IMR-90 (cell line): ENCODE results near the gene HSF2BP.

Experiments used
- CEBPB ChIP-seq: IDR thresholded peaks from 2 replicates; pipeline ENCODE4 v1.6.1; 2012; ENCODE audit warnings: low read depth, low read length, improper control_type of control experiment
- CTCF ChIP-seq: conservative IDR thresholded peaks from 2 replicates; pipeline ENCODE4 v1.5.1; 2012; ENCODE audit warnings: mild to moderate bottlenecking, low read depth, low read length, improper control_type of control experiment
- MXI1 ChIP-seq: IDR thresholded peaks from 2 replicates; pipeline ENCODE4 v1.6.1; 2012; ENCODE audit warnings: low read depth, mild to moderate bottlenecking, low read length, moderate library complexity, borderline replicate concordance
- POLR2A ChIP-seq: IDR thresholded peaks from 2 replicates; pipeline ENCODE4 v1.6.1; 2012; ENCODE audit warnings: mild to moderate bottlenecking, low read depth, low read length
- RCOR1 ChIP-seq: IDR thresholded peaks from 2 replicates; pipeline ENCODE4 v1.6.1; 2012; ENCODE audit warnings: mild to moderate bottlenecking, low read length, improper control_type of control experiment; ENCODE audit not compliant: insufficient replicate concordance
- RFX5 ChIP-seq: IDR thresholded peaks from 2 replicates; pipeline ENCODE4 v1.8.0; 2012; ENCODE audit warnings: low read depth, mild to moderate bottlenecking, low read length, moderate library complexity
- USF2 ChIP-seq: fragments of 150-350 bp; IDR thresholded peaks from 2 replicates; pipeline ENCODE4 v1.6.1; 2017; ENCODE audit warnings: mild to moderate bottlenecking, antibody characterized with exemption, low read length, low read depth

DNA sequence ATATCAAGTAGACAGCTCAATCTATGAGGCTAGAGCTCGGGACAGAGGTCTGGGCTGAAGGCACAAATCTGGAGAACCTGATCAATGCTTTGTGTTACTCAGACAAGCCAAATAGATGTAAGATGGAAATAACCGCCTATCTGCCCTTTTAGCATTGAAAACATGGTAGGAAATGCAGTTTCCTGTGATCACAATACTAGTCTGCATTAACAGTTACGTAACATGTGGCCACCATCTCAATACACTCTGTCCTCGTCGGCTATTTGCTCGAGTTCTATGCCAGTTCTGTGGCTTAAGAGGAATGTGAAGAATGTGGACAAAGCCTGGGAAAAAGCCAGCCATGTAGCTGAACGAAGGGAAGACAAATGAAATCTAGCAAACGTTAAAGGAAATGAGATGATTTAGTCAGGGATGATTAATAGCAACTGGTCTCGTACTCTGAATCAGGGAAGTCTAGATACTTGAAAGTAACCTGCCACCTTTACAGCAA is 73.3 kb downstream of the HSF2BP start:
- TF ChIP-seq MXI1 (no peak), CTCF (no peak), USF2 (no peak), POLR2A (no peak), CEBPB (peak; percentile 94), RCOR1 (no peak), RFX5 (no peak)
